ENCODE data around the gene HSPA12A.

The HSPA12A gene

DNA sequence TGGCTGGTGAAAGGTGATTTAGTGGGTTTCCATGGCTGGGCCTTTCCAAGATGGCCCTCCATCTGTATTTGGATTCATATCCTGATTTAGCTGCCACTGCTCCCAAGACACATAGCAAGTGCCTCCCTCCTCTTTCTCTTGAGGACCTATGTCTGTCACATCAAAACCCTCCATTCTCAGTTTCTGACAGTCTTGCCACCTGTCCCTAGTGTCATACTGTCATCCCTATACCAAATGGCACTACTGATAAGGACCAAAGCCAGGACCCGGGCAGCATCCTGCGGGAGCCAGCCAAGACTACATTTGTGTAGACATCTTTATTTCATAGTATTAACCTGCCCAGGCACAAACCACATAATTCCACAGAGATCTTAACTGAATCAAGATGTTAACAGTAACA lies 86.8 kb downstream of the HSPA12A start (continued):
- TF ChIP-seq ZNF529 (tag by site-specific recombination; IDR thresholded peaks at IDR 0.05; ENCODE audit: insufficient replicate concordance), result no peak

DNA sequence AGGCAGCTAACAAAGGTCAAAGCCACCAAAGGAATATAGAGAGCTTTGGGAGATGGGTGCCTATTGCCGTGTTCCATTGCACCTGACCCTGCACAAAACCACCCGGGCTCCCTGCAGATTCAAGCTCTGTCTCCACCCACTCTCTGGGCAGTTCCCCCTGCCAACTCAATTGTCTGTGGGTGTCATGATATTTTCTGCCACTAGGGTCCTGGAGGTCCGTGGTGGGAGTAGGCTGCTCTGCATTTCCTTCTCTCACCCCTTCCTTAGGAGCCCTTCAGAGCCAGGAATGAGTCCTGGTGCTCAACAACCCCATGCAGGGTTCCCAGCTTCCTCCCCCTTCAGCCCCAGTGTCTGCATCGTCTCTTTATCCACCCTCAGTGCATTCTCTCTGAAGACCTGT lies 87.5 kb downstream of the HSPA12A start:
- H3K36me3 ChIP-seq (ENCODE audit: control insufficient read depth in 2 of 2, insufficient read depth in 1 of 2, low read length in 2 of 2), result no peaks in the 10 kb centered on the region
- H3K4me1 ChIP-seq (ENCODE audit: control insufficient read depth, insufficient read depth, low read length), result 0 out of 2 replicates have a peak, but pooled peaks cover 4% of the 10 kb centered on the region
- no peak overlapping the region for H3K27ac ChIP-seq (ENCODE audit: extremely low read depth, low read depth, low read length)
- no peak for TF ChIP-seq ZSCAN5A (tag by site-specific recombination; IDR thresholded peaks at IDR 0.05)
- TF ChIP-seq ZFP37 (tag by site-specific recombination; IDR thresholded peaks at IDR 0.05), result no peak
- TF ChIP-seq ZFHX2 (tag by site-specific recombination; conservative IDR thresholded peaks at IDR 0.05), result peak; percentile 55
- TF ChIP-seq, protein P1, sequence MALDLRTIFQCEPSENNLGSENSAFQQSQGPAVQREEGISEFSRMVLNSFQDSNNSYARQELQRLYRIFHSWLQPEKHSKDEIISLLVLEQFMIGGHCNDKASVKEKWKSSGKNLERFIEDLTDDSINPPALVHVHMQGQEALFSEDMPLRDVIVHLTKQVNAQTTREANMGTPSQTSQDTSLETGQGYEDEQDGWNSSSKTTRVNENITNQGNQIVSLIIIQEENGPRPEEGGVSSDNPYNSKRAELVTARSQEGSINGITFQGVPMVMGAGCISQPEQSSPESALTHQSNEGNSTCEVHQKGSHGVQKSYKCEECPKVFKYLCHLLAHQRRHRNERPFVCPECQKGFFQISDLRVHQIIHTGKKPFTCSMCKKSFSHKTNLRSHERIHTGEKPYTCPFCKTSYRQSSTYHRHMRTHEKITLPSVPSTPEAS (tag by site-specific recombination; IDR thresholded peaks at IDR 0.05), result no peak
- TF ChIP-seq ZNF37A (tag by site-specific recombination; IDR thresholded peaks at IDR 0.05), result no peak
- TF ChIP-seq ZNF366 (tag by site-specific recombination; conservative IDR thresholded peaks at IDR 0.05), result no peak
- no peak for TF ChIP-seq ZNF561 (tag by site-specific recombination; IDR thresholded peaks at IDR 0.05; ENCODE audit: borderline replicate concordance)
- 0 out of 2 replicates have a peak, but pooled peaks have one; percentile 31 for TF ChIP-seq EGR2 (tag by site-specific recombination; IDR thresholded peaks at IDR 0.05; ENCODE audit: low read depth)
- no peak overlapping the region for H3K4me3 ChIP-seq (ENCODE audit: low read depth, low read length)
- H3K9me3 ChIP-seq (ENCODE audit: control insufficient read depth, insufficient read depth, low read depth, low read length), result no peaks in the 10 kb centered on the region; the same call in 1 of the 2 replicates
- POLR2A ChIA-PET, result no interaction called here
- CTCF ChIA-PET, result interaction anchor here (0.6 to 1.7 kb wide), 10 partner anchors 9 to 562 kb away, joined by 3 to 7 read pairs (median 3); no protein-coding TSS in a partner anchor

GRCh38 chr10:116653885-116654284 lies 88.5 kb downstream of the HSPA12A start:
- no peak overlapping the region for H3K27ac ChIP-seq (ENCODE audit: extremely low read depth, low read depth, low read length)
- H3K4me3 ChIP-seq (ENCODE audit: low read depth, low read length), result no peak overlapping the region
- TF ChIP-seq ZBTB6 (tag by site-specific recombination; IDR thresholded peaks at IDR 0.05) (no peak), ZNF16 (tag by site-specific recombination; IDR thresholded peaks at IDR 0.05; ENCODE audit: low read depth) (no peak), ZNF629 (tag by site-specific recombination; IDR thresholded peaks at IDR 0.05) (peak; percentile 37; the same call in 1 of the 2 replicates), PRDM10 (tag by site-specific recombination; IDR thresholded peaks at IDR 0.05) (peak; percentile 53)
- TF ChIP-seq, protein P2, sequence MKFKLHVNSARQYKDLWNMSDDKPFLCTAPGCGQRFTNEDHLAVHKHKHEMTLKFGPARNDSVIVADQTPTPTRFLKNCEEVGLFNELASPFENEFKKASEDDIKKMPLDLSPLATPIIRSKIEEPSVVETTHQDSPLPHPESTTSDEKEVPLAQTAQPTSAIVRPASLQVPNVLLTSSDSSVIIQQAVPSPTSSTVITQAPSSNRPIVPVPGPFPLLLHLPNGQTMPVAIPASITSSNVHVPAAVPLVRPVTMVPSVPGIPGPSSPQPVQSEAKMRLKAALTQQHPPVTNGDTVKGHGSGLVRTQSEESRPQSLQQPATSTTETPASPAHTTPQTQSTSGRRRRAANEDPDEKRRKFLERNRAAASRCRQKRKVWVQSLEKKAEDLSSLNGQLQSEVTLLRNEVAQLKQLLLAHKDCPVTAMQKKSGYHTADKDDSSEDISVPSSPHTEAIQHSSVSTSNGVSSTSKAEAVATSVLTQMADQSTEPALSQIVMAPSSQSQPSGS (tag by site-specific recombination; IDR thresholded peaks at IDR 0.05; ENCODE audit: low read depth), result peak; percentile 87
- TF ChIP-seq, protein P3, sequence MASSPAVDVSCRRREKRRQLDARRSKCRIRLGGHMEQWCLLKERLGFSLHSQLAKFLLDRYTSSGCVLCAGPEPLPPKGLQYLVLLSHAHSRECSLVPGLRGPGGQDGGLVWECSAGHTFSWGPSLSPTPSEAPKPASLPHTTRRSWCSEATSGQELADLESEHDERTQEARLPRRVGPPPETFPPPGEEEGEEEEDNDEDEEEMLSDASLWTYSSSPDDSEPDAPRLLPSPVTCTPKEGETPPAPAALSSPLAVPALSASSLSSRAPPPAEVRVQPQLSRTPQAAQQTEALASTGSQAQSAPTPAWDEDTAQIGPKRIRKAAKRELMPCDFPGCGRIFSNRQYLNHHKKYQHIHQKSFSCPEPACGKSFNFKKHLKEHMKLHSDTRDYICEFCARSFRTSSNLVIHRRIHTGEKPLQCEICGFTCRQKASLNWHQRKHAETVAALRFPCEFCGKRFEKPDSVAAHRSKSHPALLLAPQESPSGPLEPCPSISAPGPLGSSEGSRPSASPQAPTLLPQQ (tag by site-specific recombination; IDR thresholded peaks at IDR 0.05), result 0 out of 2 replicates have a peak, but pooled peaks have one; percentile 25
- H3K36me3 ChIP-seq (ENCODE audit: control insufficient read depth in 2 of 2, insufficient read depth in 1 of 2, low read length in 2 of 2), result no peaks in the 10 kb centered on the region
- no peaks in the 10 kb centered on the region; the same call in 1 of the 2 replicates for H3K9me3 ChIP-seq (ENCODE audit: control insufficient read depth, insufficient read depth, low read depth, low read length)
- ChIA-PET POLR2A (no interaction called here), CTCF (interaction anchor here (1.6 to 1.7 kb wide), 2 partner anchors 8 to 28 kb away, joined by 6 to 7 read pairs; no protein-coding TSS in a partner anchor)
- 0 out of 2 replicates have a peak, but pooled peaks cover 4% of the 10 kb centered on the region for H3K4me1 ChIP-seq (ENCODE audit: control insufficient read depth, insufficient read depth, low read length)

All from HEK293 (cell line).